Upper lobe of right lung (tissue), 1 donor: ENCODE measurements around the gene NMRAL1. TPM values are rescaled to one million over a fixed set of nuclear protein-coding genes. Genes with fewer than 3 reads are reported as not detected.

Experiments used
- ATAC-seq: fragments of 200-7000 bp; cut with Tn5 transposase; one replicate; pipeline ENCODE4 v1.9.1; 2020; ENCODE audit warnings: mild to moderate bottlenecking, moderate library complexity
- DNase-seq: peaks from one replicate; pipeline ENCODE4 v3.0.0-alpha.2; 2020
- H3K27ac ChIP-seq: fragments of 200-600 bp; one replicate; pipeline ENCODE4 v1.8.0; 2022
- H3K27me3 ChIP-seq: fragments of 200-600 bp; one replicate; pipeline ENCODE4 v1.8.0; 2022; ENCODE audit warnings: mild to moderate bottlenecking
- H3K36me3 ChIP-seq: fragments of 200-600 bp; one replicate; pipeline ENCODE4 v1.8.0; 2022
- H3K4me1 ChIP-seq: fragments of 200-600 bp; one replicate; pipeline ENCODE4 v1.8.0; 2022
- H3K4me3 ChIP-seq: fragments of 200-600 bp; one replicate; pipeline ENCODE4 v1.8.0; 2022; ENCODE audit warnings: mild to moderate bottlenecking
- H3K9me3 ChIP-seq: fragments of 200-600 bp; one replicate; pipeline ENCODE4 v1.8.0; 2022
- intact Hi-C: fragments of 100-400 bp; cut with DNase I; formaldehyde crosslinking; loops from one replicate; pipeline ENCODE4 v1.11.0; 2022
- total RNA-seq: library from RNA; stranded (reverse); fragmentation: NEBNext Ultra II Directional; extraction: Animal tissue kit (Norgen Biotek cat#: 25700); gene quantifications from one replicate; pipeline ENCODE4 v1.2.1, GENCODE V29; 2021
- TF ChIP-seq, protein P1 (sequence below): fragments of 200-600 bp; IDR thresholded peaks from one replicate; pipeline ENCODE4 v1.8.0; 2022; ENCODE audit warnings: antibody characterized with exemption
- donor health status: DM: no; HTN: yes; CAD: no; lungs with severe emphysema.

Gene NMRAL1
- total RNA-seq, 1 donor from 2014 or later = 39.0 TPM

DNA sequence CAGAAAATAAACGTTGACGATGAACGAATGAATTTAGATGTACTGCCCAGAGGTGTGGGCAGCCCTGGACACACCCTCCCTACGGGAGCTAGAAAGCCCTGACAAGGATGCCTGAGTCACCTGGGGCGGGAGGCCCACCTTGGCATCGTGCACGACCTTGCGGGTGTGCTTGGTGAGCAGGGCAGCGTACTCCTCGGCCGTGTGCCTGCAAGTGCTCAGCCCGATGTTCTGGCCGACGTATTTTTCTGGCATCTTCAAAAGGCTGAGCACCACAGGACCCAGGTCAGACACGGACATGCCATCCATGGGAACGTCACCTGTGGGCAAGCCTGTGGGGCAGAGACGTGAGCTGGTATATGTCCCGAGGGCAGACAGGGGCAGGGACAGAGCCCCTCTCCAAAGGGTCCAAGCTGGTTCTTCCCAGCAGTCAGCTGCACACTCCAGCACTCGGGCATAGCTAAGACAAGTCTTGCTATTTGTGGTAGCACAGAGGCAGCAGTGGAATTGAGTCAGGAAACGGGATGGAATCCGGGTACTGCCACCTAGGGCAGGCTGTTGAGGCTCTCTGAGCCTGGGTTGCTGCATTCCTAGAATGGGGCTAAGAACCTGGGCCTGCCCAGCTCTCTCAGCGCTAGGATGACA is 10.8 kb downstream of the NMRAL1 start:
- Histone ChIP-seq H3K27me3 (no peaks in the 10 kb centered on the region), H3K4me1 (peaks cover 9% of the 10 kb centered on the region), H3K27ac (no peak overlapping the region), H3K4me3 (no peak overlapping the region), H3K36me3 (peaks cover 39% of the 10 kb centered on the region), H3K9me3 (no peaks in the 10 kb centered on the region)
- ATAC-seq (no peak), DNase-seq (no peak)
- TF ChIP-seq, protein P1, sequence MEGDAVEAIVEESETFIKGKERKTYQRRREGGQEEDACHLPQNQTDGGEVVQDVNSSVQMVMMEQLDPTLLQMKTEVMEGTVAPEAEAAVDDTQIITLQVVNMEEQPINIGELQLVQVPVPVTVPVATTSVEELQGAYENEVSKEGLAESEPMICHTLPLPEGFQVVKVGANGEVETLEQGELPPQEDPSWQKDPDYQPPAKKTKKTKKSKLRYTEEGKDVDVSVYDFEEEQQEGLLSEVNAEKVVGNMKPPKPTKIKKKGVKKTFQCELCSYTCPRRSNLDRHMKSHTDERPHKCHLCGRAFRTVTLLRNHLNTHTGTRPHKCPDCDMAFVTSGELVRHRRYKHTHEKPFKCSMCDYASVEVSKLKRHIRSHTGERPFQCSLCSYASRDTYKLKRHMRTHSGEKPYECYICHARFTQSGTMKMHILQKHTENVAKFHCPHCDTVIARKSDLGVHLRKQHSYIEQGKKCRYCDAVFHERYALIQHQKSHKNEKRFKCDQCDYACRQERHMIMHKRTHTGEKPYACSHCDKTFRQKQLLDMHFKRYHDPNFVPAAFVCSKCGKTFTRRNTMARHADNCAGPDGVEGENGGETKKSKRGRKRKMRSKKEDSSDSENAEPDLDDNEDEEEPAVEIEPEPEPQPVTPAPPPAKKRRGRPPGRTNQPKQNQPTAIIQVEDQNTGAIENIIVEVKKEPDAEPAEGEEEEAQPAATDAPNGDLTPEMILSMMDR = no peak
- intact Hi-C loops = no loop called here

DNA sequence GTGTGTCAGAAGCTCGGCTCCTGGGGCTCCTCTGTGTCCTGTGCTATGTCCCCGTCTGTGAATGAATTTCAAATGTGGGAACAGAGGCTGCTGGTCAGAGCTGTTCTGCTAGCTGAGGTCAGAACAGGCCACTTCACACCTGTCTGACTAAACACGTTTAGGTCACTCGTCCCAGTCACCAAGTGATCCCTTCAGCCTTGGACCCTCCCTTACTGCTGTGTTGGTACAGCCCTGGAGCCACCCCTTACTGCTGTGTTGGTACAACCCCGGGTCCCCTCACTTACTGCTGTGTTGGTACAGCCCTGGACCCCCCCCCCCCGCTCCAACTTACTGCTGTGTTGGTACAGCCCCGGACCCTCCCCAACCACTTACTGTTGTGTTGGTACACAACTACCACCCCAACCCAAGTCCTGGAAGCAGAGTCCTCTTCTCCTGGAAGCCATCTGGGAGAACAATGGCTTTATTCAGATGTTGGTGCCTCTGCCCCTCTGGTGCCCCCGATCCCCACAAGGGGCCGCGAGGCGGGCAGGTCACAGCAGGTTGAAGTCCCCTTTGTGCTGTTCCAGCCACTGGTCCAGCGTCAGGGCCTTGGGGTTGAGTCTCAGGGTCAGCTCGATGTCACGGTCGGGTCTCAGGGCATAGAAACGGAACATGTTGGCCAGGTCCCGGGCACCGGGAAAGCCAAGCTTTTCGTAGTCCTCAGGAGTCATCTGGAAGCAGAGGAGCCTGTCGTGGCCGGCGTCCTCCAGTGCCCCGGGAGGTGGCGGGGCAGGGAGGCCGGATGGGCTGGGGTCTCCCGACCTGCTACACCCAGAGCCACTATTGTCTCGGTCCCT is 13.0 kb downstream of the NMRAL1 start:
- intact Hi-C loops = no loop called here
- Histone ChIP-seq H3K4me1 (peaks cover 9% of the 10 kb centered on the region), H3K4me3 (no peak overlapping the region), H3K9me3 (no peaks in the 10 kb centered on the region), H3K36me3 (peaks cover 50% of the 10 kb centered on the region), H3K27me3 (no peaks in the 10 kb centered on the region), H3K27ac (no peak overlapping the region)
- ATAC-seq = no peak
- no peak for DNase-seq
- TF ChIP-seq, protein P1 = no peak

DNA sequence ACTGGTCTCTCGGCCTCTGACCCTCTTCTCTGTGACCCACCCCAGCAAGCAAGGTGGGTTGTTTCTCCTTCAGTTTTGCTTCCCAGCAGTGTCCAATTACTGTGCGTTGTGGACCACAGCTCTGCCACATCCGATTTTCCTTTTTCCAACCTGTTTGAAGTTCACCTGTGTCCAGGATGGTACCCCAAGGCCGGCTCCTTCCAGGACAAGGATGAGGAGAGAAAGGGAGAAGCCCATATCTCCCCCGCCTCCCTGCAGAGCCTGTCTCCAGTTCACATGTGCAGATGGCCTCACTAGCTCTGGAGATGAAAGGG is 13.5 kb downstream of the NMRAL1 start:
- no peak for ATAC-seq
- Histone ChIP-seq H3K36me3 (peaks cover 50% of the 10 kb centered on the region), H3K4me3 (no peak overlapping the region), H3K4me1 (peaks cover 9% of the 10 kb centered on the region), H3K27ac (no peak overlapping the region), H3K27me3 (no peaks in the 10 kb centered on the region), H3K9me3 (no peaks in the 10 kb centered on the region)
- intact Hi-C loops = no loop called here
- TF ChIP-seq, protein P1 = no peak
- no peak for DNase-seq

GRCh38 chr16:4455951-4456350 is 18.5 kb downstream of the NMRAL1 start:
- H3K27me3 ChIP-seq = no peaks in the 10 kb centered on the region
- peaks cover 64% of the 10 kb centered on the region for H3K36me3 ChIP-seq
- H3K27ac ChIP-seq = no peak overlapping the region
- peaks cover 9% of the 10 kb centered on the region for H3K4me1 ChIP-seq
- DNase-seq = no peak
- TF ChIP-seq, protein P1 = no peak
- ATAC-seq = no peak
- H3K9me3 ChIP-seq = no peaks in the 10 kb centered on the region
- intact Hi-C loops = no loop called here
- no peak overlapping the region for H3K4me3 ChIP-seq

DNA sequence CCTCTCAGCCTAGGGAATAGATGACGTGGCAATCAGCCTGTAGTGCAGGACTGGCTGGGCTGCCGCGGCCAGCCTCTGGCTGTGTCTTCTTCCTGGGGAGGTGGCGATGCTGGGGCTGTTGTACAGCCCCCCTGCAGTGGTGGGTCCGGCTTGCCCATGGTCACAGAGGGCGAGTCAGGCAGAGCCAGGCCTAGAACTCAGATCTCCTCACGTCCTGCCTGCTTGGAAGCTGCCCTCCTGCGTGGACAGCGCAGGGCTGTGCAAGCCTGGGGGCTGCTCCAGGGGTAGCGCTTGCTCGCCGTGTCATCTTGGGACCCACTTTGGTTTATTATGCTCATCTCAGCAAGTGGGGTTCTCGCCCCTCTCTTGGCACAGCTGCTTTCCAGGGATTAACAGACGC is 19.3 kb downstream of the NMRAL1 start:
- H3K27me3 ChIP-seq = no peaks in the 10 kb centered on the region
- no peaks in the 10 kb centered on the region for H3K9me3 ChIP-seq
- H3K4me3 ChIP-seq = no peak overlapping the region
- TF ChIP-seq, protein P1 = no peak
- peaks cover 9% of the 10 kb centered on the region for H3K4me1 ChIP-seq
- no peak for DNase-seq
- no peak overlapping the region for H3K27ac ChIP-seq
- intact Hi-C loops = no loop called here
- H3K36me3 ChIP-seq = peaks cover 73% of the 10 kb centered on the region
- no peak for ATAC-seq
